IPS-18a (cell line): ENCODE measurements around the gene NLN.
"Not testable (repeated sequence)": the region's sequence is repeated elsewhere in the genome, so short reads cannot be mapped to it uniquely, and the experiment has no call there.

Experiments used
- H3K27ac ChIP-seq: one replicate; pipeline ENCODE4 v1.5.1; 2013; ENCODE audit warnings: low read length
- H3K27me3 ChIP-seq: one replicate; pipeline ENCODE4 v1.6.1; 2013; ENCODE audit warnings: mild to moderate bottlenecking, low read length; ENCODE audit not compliant: control insufficient read depth, insufficient read depth
- H3K36me3 ChIP-seq: one replicate; pipeline ENCODE4 v1.6.1; 2013; ENCODE audit warnings: low read depth, low read length; ENCODE audit not compliant: control insufficient read depth
- H3K4me1 ChIP-seq: one replicate; pipeline ENCODE4 v1.6.1; 2013; ENCODE audit warnings: low read depth, low read length; ENCODE audit not compliant: control insufficient read depth
- H3K4me3 ChIP-seq: one replicate; pipeline ENCODE4 v1.5.1; 2013; ENCODE audit warnings: low read length
- H3K9ac ChIP-seq: one replicate; pipeline ENCODE4 v1.6.1; 2013; ENCODE audit warnings: mild to moderate bottlenecking, low read length, moderate library complexity
- H3K9me3 ChIP-seq: one replicate; pipeline ENCODE4 v1.6.1; 2013; ENCODE audit warnings: low read depth, low read length; ENCODE audit not compliant: control insufficient read depth

Gene NLN

GRCh38 chr5:65734196-65734775, 12.3 kb downstream of the NLN start:
- not testable (repeated sequence) for H3K9ac ChIP-seq, H3K4me1 ChIP-seq, H3K4me3 ChIP-seq, H3K27me3 ChIP-seq, H3K9me3 ChIP-seq, H3K27ac ChIP-seq, H3K36me3 ChIP-seq

- H3K4me3 ChIP-seq = no peak overlapping the region
- H3K9ac ChIP-seq = no peak overlapping the region
- peaks cover 6% of the 10 kb centered on the region for H3K4me1 ChIP-seq
- no peaks in the 10 kb centered on the region for H3K36me3 ChIP-seq
- no peak overlapping the region for H3K27ac ChIP-seq
- H3K27me3 ChIP-seq = no peaks in the 10 kb centered on the region
- no peaks in the 10 kb centered on the region for H3K9me3 ChIP-seq
Measured at GRCh38 chr5:65734921-65735320, 12.9 kb downstream of the NLN start.

- no peak overlapping the region for H3K27ac ChIP-seq
- H3K4me3 ChIP-seq = no peak overlapping the region
- peaks cover 6% of the 10 kb centered on the region for H3K4me1 ChIP-seq
- H3K27me3 ChIP-seq = no peaks in the 10 kb centered on the region
- H3K36me3 ChIP-seq = no peaks in the 10 kb centered on the region
- H3K9ac ChIP-seq = no peak overlapping the region
- H3K9me3 ChIP-seq = no peaks in the 10 kb centered on the region
Measured at GRCh38 chr5:65736011-65736410, 14.0 kb downstream of the NLN start.

- H3K9me3 ChIP-seq = no peaks in the 10 kb centered on the region
- H3K27ac ChIP-seq = no peak overlapping the region
- H3K9ac ChIP-seq = no peak overlapping the region
- no peak overlapping the region for H3K4me3 ChIP-seq
- H3K4me1 ChIP-seq = peaks cover 6% of the 10 kb centered on the region
- no peaks in the 10 kb centered on the region for H3K27me3 ChIP-seq
- H3K36me3 ChIP-seq = no peaks in the 10 kb centered on the region
Measured at GRCh38 chr5:65737842-65738241, 15.8 kb downstream of the NLN start.

- H3K9me3 ChIP-seq = no peaks in the 10 kb centered on the region
- no peaks in the 10 kb centered on the region for H3K36me3 ChIP-seq
- H3K4me1 ChIP-seq = peaks cover 6% of the 10 kb centered on the region
- no peak overlapping the region for H3K4me3 ChIP-seq
- no peak overlapping the region for H3K27ac ChIP-seq
- no peaks in the 10 kb centered on the region for H3K27me3 ChIP-seq
- no peak overlapping the region for H3K9ac ChIP-seq
Measured at GRCh38 chr5:65738305-65738704, 16.3 kb downstream of the NLN start.

- no peaks in the 10 kb centered on the region for H3K27me3 ChIP-seq
- no peak overlapping the region for H3K27ac ChIP-seq
- H3K4me3 ChIP-seq = no peak overlapping the region
- H3K4me1 ChIP-seq = peaks cover 6% of the 10 kb centered on the region
- H3K9me3 ChIP-seq = no peaks in the 10 kb centered on the region
- no peaks in the 10 kb centered on the region for H3K36me3 ChIP-seq
- no peak overlapping the region for H3K9ac ChIP-seq
Measured at GRCh38 chr5:65739162-65739561, 17.2 kb downstream of the NLN start.

GRCh38 chr5:65742565-65743231, 20.7 kb downstream of the NLN start:
- no peak overlapping the region for H3K4me3 ChIP-seq
- H3K4me1 ChIP-seq = no peaks in the 10 kb centered on the region
- no peaks in the 10 kb centered on the region for H3K36me3 ChIP-seq
- no peak overlapping the region for H3K27ac ChIP-seq
- H3K9me3 ChIP-seq = no peaks in the 10 kb centered on the region
- H3K27me3 ChIP-seq = no peaks in the 10 kb centered on the region
- no peak overlapping the region for H3K9ac ChIP-seq

- no peaks in the 10 kb centered on the region for H3K9me3 ChIP-seq
- H3K4me1 ChIP-seq = no peaks in the 10 kb centered on the region
- H3K27me3 ChIP-seq = no peaks in the 10 kb centered on the region
- H3K4me3 ChIP-seq = no peak overlapping the region
- H3K36me3 ChIP-seq = peaks cover 2% of the 10 kb centered on the region
- no peak overlapping the region for H3K27ac ChIP-seq
- H3K9ac ChIP-seq = no peak overlapping the region
Measured at GRCh38 chr5:65749221-65749844, 27.3 kb downstream of the NLN start.

GRCh38 chr5:65749956-65750355, 28.0 kb downstream of the NLN start:
- H3K4me1 ChIP-seq = no peaks in the 10 kb centered on the region
- no peak overlapping the region for H3K4me3 ChIP-seq
- H3K36me3 ChIP-seq = peaks cover 6% of the 10 kb centered on the region
- H3K27me3 ChIP-seq = no peaks in the 10 kb centered on the region
- no peak overlapping the region for H3K27ac ChIP-seq
- no peak overlapping the region for H3K9ac ChIP-seq
- H3K9me3 ChIP-seq = no peaks in the 10 kb centered on the region

- no peaks in the 10 kb centered on the region for H3K9me3 ChIP-seq
- no peaks in the 10 kb centered on the region for H3K4me1 ChIP-seq
Measured at GRCh38 chr5:65750938-65751337, 28.9 kb downstream of the NLN start.

GRCh38 chr5:65753189-65753588, 31.2 kb downstream of the NLN start:
- Histone ChIP-seq H3K27me3 (no peaks in the 10 kb centered on the region), H3K27ac (no peak overlapping the region), H3K9me3 (no peaks in the 10 kb centered on the region), H3K4me1 (no peaks in the 10 kb centered on the region), H3K9ac (no peak overlapping the region), H3K36me3 (peaks cover 6% of the 10 kb centered on the region), H3K4me3 (no peak overlapping the region)

More at GRCh38 chr5:65750938-65751337, 28.9 kb downstream of the NLN start:
- peaks cover 6% of the 10 kb centered on the region for H3K36me3 ChIP-seq
- H3K4me3 ChIP-seq = no peak overlapping the region
- no peak overlapping the region for H3K9ac ChIP-seq
- H3K27ac ChIP-seq = no peak overlapping the region
- no peaks in the 10 kb centered on the region for H3K27me3 ChIP-seq
